NCI-H1694 treated with DMSO at 0.1 percent for 48 hours (cell line): ENCODE data around the gene IFI30.
A peak's percentile ranks its signal among the peaks of the same experiment; 100 is the strongest.
"Not testable (repeated sequence)": the region's sequence is repeated elsewhere in the genome, so short reads cannot be mapped to it uniquely, and the experiment has no call there.

Source experiments
- DNase-seq: peaks from one replicate; lab custom pipeline; 2025; lab: John Stamatoyannopoulos, UW

IFI30 gene

GRCh38 chr19:18203408-18203862 is 29.8 kb downstream of the IFI30 start:
- DNase-seq, result no peak

- DNase-seq, result peak; percentile 100
Observed at GRCh38 chr19:18203863-18204393, 30.3 kb downstream of the IFI30 start, which contains the start of gene RAB3A. Gene RAB3A, minus strand, starts transcription at chr19:18204042. Its CDS starts 1,302 bp downstream, at chr19:18202740.

GRCh38 chr19:18204394-18205199 is 31.0 kb downstream of the IFI30 start:
- DNase-seq, result peak; percentile 95

GRCh38 chr19:18205200-18205892 is 31.7 kb downstream of the IFI30 start:
- peak; percentile 28 for DNase-seq

- DNase-seq, result no peak
Observed at GRCh38 chr19:18206018-18206417, 32.4 kb downstream of the IFI30 start.

GRCh38 chr19:18208098-18208951 is 34.7 kb downstream of the IFI30 start:
- DNase-seq, result peak; percentile 21

GRCh38 chr19:18209912-18210311 is 36.3 kb downstream of the IFI30 start:
- DNase-seq, result not testable (repeated sequence)

GRCh38 chr19:18211683-18212082 is 38.1 kb downstream of the IFI30 start:
- no peak for DNase-seq

- no peak for DNase-seq
Observed at GRCh38 chr19:18214779-18215433, 41.3 kb downstream of the IFI30 start.

- no peak for DNase-seq
Observed at GRCh38 chr19:18216789-18217188, 43.2 kb downstream of the IFI30 start.

- DNase-seq, result no peak
Observed at GRCh38 chr19:18218159-18218558, 44.5 kb downstream of the IFI30 start.

GRCh38 chr19:18218600-18218999 is 45.0 kb downstream of the IFI30 start:
- DNase-seq, result no peak

GRCh38 chr19:18219911-18220631 is 46.5 kb downstream of the IFI30 start:
- DNase-seq, result no peak

GRCh38 chr19:18220632-18221275 is 47.1 kb downstream of the IFI30 start:
- DNase-seq, result no peak

GRCh38 chr19:18221815-18222725 is 48.5 kb downstream of the IFI30 start:
- DNase-seq, result no peak

- DNase-seq, result no peak
Observed at GRCh38 chr19:18223860-18224524, 50.4 kb downstream of the IFI30 start.

- peak; percentile 51 for DNase-seq
Observed at GRCh38 chr19:18224525-18225354, 51.1 kb downstream of the IFI30 start.

- no peak for DNase-seq
Observed at GRCh38 chr19:18225355-18225701, 51.7 kb downstream of the IFI30 start.
